Muscle of leg (tissue), 11 donors: ENCODE measurements around the gene OR52B6. TPM values are rescaled to one million over a fixed set of nuclear protein-coding genes. Genes with fewer than 3 reads are reported as not detected.
A peak's percentile ranks its signal among the peaks of the same experiment; 100 is the strongest.

Source experiments
- DNase-seq: peaks from one replicate; pipeline ENCODE4 v3.0.0; 2013
- H3K27ac ChIP-seq: one replicate; pipeline ENCODE4 v1.5.1; 2013; ENCODE audit warnings: mild to moderate bottlenecking, low read length, control low read depth
- H3K27me3 ChIP-seq: one replicate; pipeline ENCODE4 v1.6.1; 2013; ENCODE audit warnings: low read length; ENCODE audit not compliant: control insufficient read depth, insufficient read depth
- H3K36me3 ChIP-seq: one replicate; pipeline ENCODE4 v1.6.1; 2013; ENCODE audit warnings: low read length; ENCODE audit not compliant: control insufficient read depth, insufficient read depth
- H3K4me1 ChIP-seq: one replicate; pipeline ENCODE4 v1.6.1; 2013; ENCODE audit warnings: low read length; ENCODE audit not compliant: control insufficient read depth, insufficient read depth
- H3K4me3 ChIP-seq: one replicate; pipeline ENCODE4 v1.5.1; 2013; ENCODE audit warnings: low read length, control low read depth
- H3K9me3 ChIP-seq: replicated peaks from 2 replicates; pipeline ENCODE4 v1.6.1; 2013; ENCODE audit warnings: low read depth, low read length; ENCODE audit not compliant: control insufficient read depth
- WGBS: methylation state at CpG from one replicate; pipeline ENCODE4 v1.1.5; 2013; ENCODE audit warnings: missing lambda C conversion rate; ENCODE audit not compliant: insufficient coverage; 5-methylcytosine and 5-hydroxymethylcytosine counted together
- polyA plus RNA-seq, 8 donors: library from polyadenylated mRNA; unstranded; fragments of 120-200 nt; gene quantifications; one replicate each; pipeline versions ENCODE4 v1.2.1 to v1.2.3, GENCODE V29; 2013; ENCODE audit warnings: inconsistent platforms in 1 of 8, low replicate concordance in 1 of 8; ENCODE audit not compliant: insufficient read length in 8 of 8, insufficient read depth in 1 of 8
- total RNA-seq: library from RNA; stranded (reverse); fragments of 120-200 nt; gene quantifications from one replicate; pipeline ENCODE4 v1.2.4, GENCODE V29; 2013

Gene OR52B6
- total and polyA plus RNA-seq, 9 donors, result not detected

DNA sequence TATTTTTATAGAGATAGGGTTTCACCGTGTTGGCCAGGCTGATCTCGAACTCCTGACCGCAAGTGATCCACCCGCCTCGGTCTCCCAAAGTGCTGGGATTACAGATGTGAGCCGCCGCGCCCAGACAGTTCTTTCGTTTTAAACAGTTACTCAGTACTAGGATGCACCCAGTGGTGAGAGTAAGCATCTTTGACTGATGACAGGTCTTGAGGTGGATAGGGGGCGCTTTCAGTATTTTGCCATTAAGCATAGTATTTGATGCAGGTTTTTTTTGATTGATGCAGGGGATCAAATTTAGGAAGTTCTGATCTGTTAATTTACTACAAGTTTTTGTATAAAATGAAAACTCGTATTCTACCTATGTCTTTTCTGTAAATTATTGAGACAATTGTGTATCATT lies 30.9 kb downstream of the OR52B6 start:
- Histone ChIP-seq H3K9me3 (no peaks in the 10 kb centered on the region), H3K4me1 (no peaks in the 10 kb centered on the region), H3K27me3 (no peaks in the 10 kb centered on the region), H3K4me3 (no peak overlapping the region), H3K36me3 (no peaks in the 10 kb centered on the region), H3K27ac (no peak overlapping the region)
- 100% methylated on average over 6 of the region's 11 CpGs for WGBS
- DNase-seq, result no peak

DNA sequence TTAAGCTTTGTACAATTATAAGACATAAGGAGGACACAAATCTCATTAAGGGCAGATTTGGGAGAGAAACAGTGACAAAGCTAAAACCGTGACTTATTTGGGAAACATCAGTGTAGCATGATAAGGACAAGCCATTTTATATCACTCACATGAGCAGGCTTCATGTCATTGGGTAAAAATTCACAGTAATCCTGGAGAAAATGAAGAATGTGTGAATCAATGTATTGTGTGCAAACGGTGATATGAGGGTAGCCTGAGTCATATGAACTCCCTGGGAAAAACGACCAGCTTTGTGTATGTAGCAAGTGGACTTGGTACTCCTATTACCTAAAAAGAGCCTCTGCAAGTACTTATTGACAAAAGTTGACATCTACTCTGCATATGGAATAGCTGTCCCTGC lies 38.1 kb downstream of the OR52B6 start:
- Histone ChIP-seq H3K36me3 (no peaks in the 10 kb centered on the region), H3K9me3 (no peaks in the 10 kb centered on the region), H3K4me3 (no peak overlapping the region), H3K4me1 (no peaks in the 10 kb centered on the region), H3K27me3 (no peaks in the 10 kb centered on the region), H3K27ac (no peak overlapping the region)
- DNase-seq, result no peak
- 72% methylated on average over 2 of the region's 3 CpGs for WGBS

DNA sequence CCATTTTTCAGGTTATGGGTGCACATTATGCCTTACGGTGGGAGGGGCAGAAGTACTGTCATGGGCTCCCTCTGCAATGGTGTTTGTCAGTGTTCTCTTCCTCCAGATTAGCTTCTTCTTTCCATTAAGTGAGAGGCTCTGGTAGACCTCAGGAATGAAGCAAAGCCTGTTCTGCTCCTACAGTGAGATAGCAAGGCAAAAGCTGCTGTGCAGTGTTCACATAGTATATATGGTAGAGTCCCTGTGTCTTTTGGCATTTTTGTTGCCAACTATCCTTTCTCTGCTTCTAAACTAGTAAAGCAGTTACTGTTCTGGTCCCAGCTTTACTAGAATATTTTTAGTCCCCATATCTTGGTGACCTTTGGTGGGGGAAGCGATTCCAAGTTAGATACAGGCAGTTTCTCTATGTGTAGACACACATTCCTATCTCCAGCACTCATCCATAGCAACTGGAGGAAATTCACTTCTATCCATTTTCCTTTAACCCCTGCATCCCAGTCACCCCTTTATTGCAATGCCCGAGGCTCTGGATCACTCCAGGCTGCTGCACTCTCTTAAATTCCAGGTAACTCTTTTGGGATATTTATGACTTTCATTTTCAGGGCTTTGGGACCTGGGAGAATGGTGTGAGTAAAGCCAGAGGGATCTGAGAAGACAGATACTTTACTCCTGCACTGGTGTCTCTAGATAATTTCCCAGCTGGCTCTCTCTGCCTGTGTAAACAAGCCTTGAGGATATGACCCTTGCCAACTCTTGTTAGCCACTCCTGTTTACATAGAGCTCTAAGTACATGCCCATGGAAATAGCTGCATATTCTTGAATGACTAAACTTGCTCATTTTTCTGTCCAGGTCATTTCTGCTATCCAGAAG lies 40.2 kb downstream of the OR52B6 start:
- Histone ChIP-seq H3K4me3 (no peak overlapping the region), H3K9me3 (no peaks in the 10 kb centered on the region), H3K36me3 (no peaks in the 10 kb centered on the region), H3K27me3 (no peaks in the 10 kb centered on the region), H3K27ac (no peak overlapping the region), H3K4me1 (peaks cover 11% of the 10 kb centered on the region)
- no peak for DNase-seq
- 100% methylated on average over 1 of the region's 3 CpGs for WGBS

DNA sequence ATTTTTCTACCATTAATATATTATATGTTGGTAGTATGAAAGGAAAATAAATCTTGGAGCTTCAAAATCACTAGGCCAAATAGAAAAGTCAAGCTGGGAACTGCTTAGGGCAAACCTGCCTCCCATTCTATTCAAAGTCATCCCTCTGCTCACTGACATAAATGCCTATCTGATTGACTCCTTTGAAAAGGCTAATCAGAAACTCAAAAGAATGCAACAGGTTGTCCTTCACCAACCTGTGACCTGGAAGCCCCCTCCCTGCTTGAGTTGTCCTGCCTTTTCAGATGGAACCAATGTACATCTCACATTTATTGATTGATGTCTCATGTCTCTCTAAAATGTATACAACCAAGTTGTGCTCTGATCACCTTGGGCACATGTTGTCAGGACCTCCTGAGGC lies 40.9 kb downstream of the OR52B6 start:
- Histone ChIP-seq H3K4me1 (peaks cover 12% of the 10 kb centered on the region), H3K27me3 (no peaks in the 10 kb centered on the region), H3K9me3 (no peaks in the 10 kb centered on the region), H3K36me3 (no peaks in the 10 kb centered on the region), H3K4me3 (no peak overlapping the region), H3K27ac (no peak overlapping the region)
- no peak for DNase-seq

DNA sequence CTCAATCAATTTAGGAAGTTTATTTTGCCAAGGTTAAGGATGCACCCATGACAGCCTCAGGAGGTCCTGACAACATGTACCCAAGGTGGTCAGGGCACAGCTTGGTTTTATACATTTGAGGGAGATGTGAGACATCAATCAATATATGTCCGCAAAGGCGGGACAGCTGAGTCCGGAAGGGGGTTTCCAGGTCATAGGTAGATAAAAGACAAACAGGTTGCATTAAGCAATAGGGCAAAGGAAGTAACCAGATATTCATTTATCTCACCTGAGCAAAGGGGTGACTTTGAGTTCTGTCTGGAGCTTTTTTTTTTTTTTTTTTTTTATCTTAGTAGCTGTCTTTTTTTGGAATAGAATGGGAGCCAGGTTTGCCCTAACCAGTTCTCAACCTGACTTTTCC lies 42.1 kb downstream of the OR52B6 start:
- H3K27me3 ChIP-seq, result no peaks in the 10 kb centered on the region
- H3K36me3 ChIP-seq, result no peaks in the 10 kb centered on the region
- DNase-seq, result no peak
- H3K4me1 ChIP-seq, result peaks cover 12% of the 10 kb centered on the region
- H3K4me3 ChIP-seq, result no peak overlapping the region
- no peak overlapping the region for H3K27ac ChIP-seq
- no CpG with 5 or more reads among the region's 3 CpGs for WGBS
- no peaks in the 10 kb centered on the region for H3K9me3 ChIP-seq

DNA sequence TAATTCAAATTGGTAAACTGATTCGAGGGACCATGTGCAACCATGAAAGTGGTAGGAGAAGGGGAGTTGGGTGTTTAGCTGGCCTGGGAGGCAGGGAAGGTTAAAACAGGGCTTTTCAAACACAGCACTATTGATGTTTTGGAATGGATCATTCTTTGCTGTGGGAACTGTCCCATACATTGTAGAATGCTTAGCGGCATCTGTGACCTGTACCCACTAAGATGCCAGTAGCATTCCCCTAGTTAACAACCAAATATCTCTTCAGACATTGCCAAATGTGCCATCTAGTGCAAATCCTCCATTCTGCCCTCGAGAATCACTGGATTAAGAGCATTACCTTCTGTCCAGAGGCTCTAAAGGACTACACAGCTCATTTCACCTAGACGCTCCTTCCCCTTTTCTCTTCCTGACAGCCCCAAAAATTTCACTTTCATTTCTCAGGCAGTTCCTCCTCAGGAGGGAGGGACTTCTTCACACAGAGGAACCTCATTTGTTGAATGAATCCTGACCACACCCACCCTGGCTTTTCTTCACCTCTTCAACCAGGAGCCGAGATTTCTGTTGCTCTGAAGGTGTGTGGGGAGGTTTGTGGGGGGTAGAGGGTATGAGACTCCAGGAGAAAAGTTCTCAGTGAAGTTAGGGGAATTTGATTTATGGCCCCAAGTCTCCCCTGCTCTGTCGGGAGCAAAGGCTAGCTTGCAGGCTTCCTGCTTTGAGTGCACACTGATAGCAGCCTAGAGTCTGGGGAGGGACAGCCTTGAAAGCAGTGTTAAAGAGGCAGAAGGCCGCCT lies 44.0 kb downstream of the OR52B6 start, which contains the start of gene TRIM34:
TSS of gene TRIM34 (plus strand) at position 513 of the 791 bp plus-strand sequence. CDS start 7,331 bp downstream, outside the sequence.
- 32% methylated on average over 3 of the region's 7 CpGs for WGBS
- DNase-seq, result peak; percentile 92
- H3K9me3 ChIP-seq, result peaks cover 2% of the 10 kb centered on the region
- H3K36me3 ChIP-seq, result no peaks in the 10 kb centered on the region
- peaks cover 12% of the 10 kb centered on the region for H3K4me1 ChIP-seq
- H3K4me3 ChIP-seq, result peak within 1 kb of the TSS; percentile 45
- H3K27ac ChIP-seq, result peak within 1 kb of the TSS; percentile 90
- H3K27me3 ChIP-seq, result no peaks in the 10 kb centered on the region

DNA sequence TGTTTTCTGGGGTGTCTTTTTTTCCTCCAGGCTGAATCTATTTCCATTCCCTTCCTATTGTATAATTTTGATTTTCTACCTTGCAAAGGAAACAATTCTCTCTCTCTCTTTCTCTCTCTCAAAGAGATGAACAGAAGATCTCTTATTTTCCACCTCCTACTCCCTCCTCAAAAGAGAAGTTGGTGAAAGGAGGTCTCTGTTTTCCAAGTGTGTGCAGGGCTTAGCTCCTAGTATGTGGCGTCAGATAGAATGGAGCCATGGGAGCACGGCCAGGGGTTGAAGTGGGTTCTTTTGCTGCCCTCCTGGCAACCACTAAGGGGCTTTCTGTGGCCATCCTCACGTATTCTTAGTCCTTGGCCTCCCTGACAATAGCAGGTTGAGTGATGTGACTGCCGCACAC lies 44.6 kb downstream of the OR52B6 start:
- Histone ChIP-seq H3K36me3 (no peaks in the 10 kb centered on the region), H3K4me1 (peaks cover 12% of the 10 kb centered on the region), H3K4me3 (peak overlapping the region; percentile 45), H3K9me3 (peaks cover 2% of the 10 kb centered on the region), H3K27ac (peak overlapping the region; percentile 90), H3K27me3 (no peaks in the 10 kb centered on the region)
- DNase-seq, result peak; percentile 5
- 35% methylated on average over 4 of the region's 4 CpGs for WGBS

DNA sequence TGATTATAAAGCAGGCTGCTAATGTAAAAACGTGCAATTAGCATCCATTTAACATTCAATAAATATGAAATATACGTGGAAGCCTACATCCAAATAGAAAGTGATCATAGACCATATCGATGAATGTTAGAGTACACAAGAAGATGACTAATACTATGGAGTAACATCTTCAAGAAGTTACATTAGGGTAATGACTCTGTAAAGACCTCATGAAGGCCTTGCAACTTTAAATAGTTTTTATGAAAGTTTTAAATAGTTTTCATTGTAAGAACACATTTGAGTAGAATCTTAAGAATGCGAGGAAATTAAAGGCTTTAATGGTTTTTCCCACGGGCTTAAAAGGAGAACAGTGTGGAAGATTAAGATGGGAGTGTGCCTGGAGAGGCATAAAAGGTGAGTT lies 45.5 kb downstream of the OR52B6 start:
- Histone ChIP-seq H3K27ac (no peak overlapping the region), H3K36me3 (no peaks in the 10 kb centered on the region), H3K27me3 (no peaks in the 10 kb centered on the region), H3K4me1 (peaks cover 12% of the 10 kb centered on the region), H3K4me3 (no peak overlapping the region), H3K9me3 (peaks cover 2% of the 10 kb centered on the region)
- DNase-seq, result no peak
- WGBS, result 100% methylated on average over 2 of the region's 5 CpGs

DNA sequence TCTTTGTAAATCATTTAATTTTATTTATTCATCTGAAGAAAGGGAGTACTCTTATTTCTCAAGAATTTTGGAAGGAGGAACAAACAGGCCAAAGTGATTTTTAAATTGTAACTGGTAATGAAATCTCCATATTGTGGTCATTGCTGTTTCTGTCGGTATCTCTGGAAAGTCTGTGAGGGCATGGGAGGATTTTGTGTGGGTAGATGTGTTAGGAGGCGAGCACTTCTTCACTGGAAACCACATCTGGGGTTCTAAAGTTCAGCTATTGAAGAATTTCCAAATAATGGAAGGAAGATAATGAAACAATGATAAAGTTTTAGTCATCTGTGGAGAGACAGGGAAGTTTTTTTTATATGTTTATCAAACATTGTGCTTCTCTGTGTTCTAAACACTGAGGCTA lies 50.7 kb downstream of the OR52B6 start:
- peaks cover 2% of the 10 kb centered on the region for H3K9me3 ChIP-seq
- H3K36me3 ChIP-seq, result peaks cover 6% of the 10 kb centered on the region
- no peak overlapping the region for H3K4me3 ChIP-seq
- H3K27me3 ChIP-seq, result no peaks in the 10 kb centered on the region
- WGBS, result 83% methylated on average over 1 of the region's 2 CpGs
- no peaks in the 10 kb centered on the region for H3K4me1 ChIP-seq
- no peak for DNase-seq
- H3K27ac ChIP-seq, result no peak overlapping the region
